BLaER1 (cell line): ENCODE measurements around the gene CYP26B1.
A peak's percentile ranks its signal among the peaks of the same experiment; 100 is the strongest.

Experiments used
- H3K27ac ChIP-seq: shearing (Covaris generic); formaldehyde crosslinking; 2 replicates; pipeline ENCODE4 v1.8.1; 2022
- H3K27me3 ChIP-seq: shearing (Covaris generic); formaldehyde crosslinking; 2 replicates; pipeline ENCODE4 v1.8.1; 2022
- H3K36me3 ChIP-seq: shearing (Covaris generic); formaldehyde crosslinking; 2 replicates; pipeline ENCODE4 v1.8.1; 2022
- H3K4me1 ChIP-seq: shearing (Covaris generic); formaldehyde crosslinking; 2 replicates; pipeline ENCODE4 v1.8.1; 2022
- H3K4me2 ChIP-seq: shearing (Covaris generic); formaldehyde crosslinking; 2 replicates; pipeline ENCODE4 v1.8.1; 2022
- H3K4me3 ChIP-seq: shearing (Covaris generic); formaldehyde crosslinking; 2 replicates; pipeline ENCODE4 v1.8.1; 2022
- H3K9ac ChIP-seq: shearing (Covaris generic); formaldehyde crosslinking; 2 replicates; pipeline ENCODE4 v1.8.1; 2022
- H3K9me3 ChIP-seq: shearing (Covaris generic); formaldehyde crosslinking; 2 replicates; pipeline ENCODE4 v1.8.1; 2022
- H4K20me1 ChIP-seq: shearing (Covaris generic); formaldehyde crosslinking; 2 replicates; pipeline ENCODE4 v1.8.1; 2022
- Cebpa-rat ChIP-seq: shearing (Covaris generic); IDR thresholded peaks from 2 replicates; pipeline ENCODE4 v1.8.1; 2022

CYP26B1 gene

DNA sequence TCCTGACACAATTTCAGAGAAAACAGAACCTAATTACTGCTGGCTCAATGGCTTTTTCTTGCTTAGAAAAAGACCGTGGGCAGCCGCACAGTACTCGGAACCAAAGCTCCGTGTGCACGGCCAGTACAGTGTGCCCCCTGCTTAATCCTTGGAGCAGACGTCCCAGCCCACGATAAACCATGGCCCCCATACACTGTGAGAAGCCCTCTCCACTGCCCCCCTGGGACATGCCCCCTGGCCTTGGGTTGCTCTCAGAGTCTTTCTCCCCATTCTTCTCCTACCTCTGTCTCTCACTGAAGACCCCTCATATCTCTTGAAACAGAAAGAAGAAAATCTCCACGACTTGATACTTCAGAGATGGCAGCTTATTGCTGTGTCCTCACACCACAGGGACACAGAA lies 44.0 kb downstream of the CYP26B1 start:
- Histone ChIP-seq H3K4me1 (peaks cover 9% of the 10 kb centered on the region; the same call in 1 of the 2 replicates), H3K4me2 (0 out of 2 replicates have a peak overlapping the region, but pooled peaks have one; percentile 32), H3K4me3 (no peak overlapping the region), H3K9me3 (no peaks in the 10 kb centered on the region), H3K9ac (no peak overlapping the region), H3K36me3 (no peaks in the 10 kb centered on the region), H4K20me1 (no peaks in the 10 kb centered on the region), H3K27ac (no peak overlapping the region), H3K27me3 (no peaks in the 10 kb centered on the region)
- no peak for TF ChIP-seq Cebpa-rat

DNA sequence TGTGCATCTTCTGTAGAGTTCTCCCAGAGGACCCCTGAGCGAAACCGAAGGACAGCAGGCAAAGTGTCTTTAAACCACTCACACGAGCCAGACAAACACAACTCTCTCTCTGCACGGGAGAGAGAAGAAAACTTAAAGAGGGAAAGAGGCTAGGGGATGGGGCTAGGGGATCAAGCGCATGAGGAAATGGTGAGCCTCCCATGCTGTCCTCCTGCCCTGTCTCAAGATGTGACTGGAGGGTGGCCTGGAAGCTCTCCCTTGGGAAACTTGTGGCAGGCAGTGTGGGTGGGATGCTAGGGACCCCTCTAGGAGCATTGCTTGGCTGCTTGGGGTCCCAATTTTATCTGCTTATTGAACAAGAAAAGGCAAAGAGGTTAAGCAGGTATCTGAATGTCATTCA lies 44.5 kb downstream of the CYP26B1 start:
- Histone ChIP-seq H3K27me3 (no peaks in the 10 kb centered on the region), H3K9me3 (no peaks in the 10 kb centered on the region), H3K4me2 (peak overlapping the region; percentile 32; the same call in 1 of the 2 replicates), H3K36me3 (no peaks in the 10 kb centered on the region), H4K20me1 (no peaks in the 10 kb centered on the region), H3K9ac (no peak overlapping the region), H3K4me1 (peaks cover 9% of the 10 kb centered on the region; the same call in 1 of the 2 replicates), H3K4me3 (no peak overlapping the region), H3K27ac (no peak overlapping the region)
- TF ChIP-seq Cebpa-rat: no peak

DNA sequence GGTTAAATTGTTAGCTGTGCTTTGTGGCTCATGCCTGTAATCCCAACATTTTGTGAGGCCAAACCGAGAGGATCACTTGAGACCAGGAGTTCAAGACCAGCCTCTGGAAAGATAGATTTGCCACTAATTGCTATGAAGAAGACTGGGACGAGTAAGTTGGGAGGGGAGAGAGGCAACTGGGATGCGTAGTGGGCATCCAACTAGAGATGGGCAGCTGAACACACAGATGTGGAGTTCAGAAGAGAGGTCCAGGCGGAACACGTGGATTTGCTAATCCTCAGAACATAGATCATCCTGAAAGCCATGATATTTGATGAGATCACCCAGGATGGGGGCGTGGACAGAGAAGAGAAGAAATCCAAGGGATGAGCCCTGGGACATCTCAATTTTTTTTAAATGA lies 48.7 kb downstream of the CYP26B1 start:
- no peaks in the 10 kb centered on the region for H4K20me1 ChIP-seq
- H3K4me3 ChIP-seq: no peak overlapping the region
- H3K9me3 ChIP-seq: no peaks in the 10 kb centered on the region
- H3K27me3 ChIP-seq: no peaks in the 10 kb centered on the region
- H3K9ac ChIP-seq: no peak overlapping the region
- H3K4me1 ChIP-seq: peaks cover 9% of the 10 kb centered on the region; the same call in 1 of the 2 replicates
- no peak overlapping the region for H3K4me2 ChIP-seq
- H3K36me3 ChIP-seq: no peaks in the 10 kb centered on the region
- no peak for TF ChIP-seq Cebpa-rat
- H3K27ac ChIP-seq: no peak overlapping the region

DNA sequence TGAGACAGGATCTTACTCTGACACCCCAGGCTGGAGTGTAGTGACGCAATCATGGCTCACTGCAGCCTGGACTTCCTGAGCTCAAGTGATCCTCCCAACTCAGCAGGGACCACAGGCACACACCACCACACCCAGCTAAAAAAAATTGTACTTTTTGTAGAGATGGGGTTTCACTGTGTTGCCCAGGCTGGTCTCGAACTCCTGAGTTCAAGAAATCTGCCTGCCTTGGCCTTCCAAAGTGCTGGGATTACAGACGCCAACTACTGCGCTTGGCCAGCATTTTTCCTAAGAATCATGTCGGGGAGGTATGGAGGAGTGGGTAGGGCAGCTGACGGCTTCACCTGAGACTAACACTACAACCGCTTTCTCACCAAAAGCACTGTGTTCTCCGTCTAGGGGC lies 50.4 kb downstream of the CYP26B1 start:
- no peaks in the 10 kb centered on the region for H3K36me3 ChIP-seq
- no peak overlapping the region for H3K4me3 ChIP-seq
- TF ChIP-seq Cebpa-rat: no peak
- no peak overlapping the region for H3K9ac ChIP-seq
- H3K27ac ChIP-seq: no peak overlapping the region
- no peaks in the 10 kb centered on the region for H3K9me3 ChIP-seq
- no peaks in the 10 kb centered on the region for H3K4me1 ChIP-seq
- H3K27me3 ChIP-seq: no peaks in the 10 kb centered on the region
- no peaks in the 10 kb centered on the region for H4K20me1 ChIP-seq
- H3K4me2 ChIP-seq: no peak overlapping the region

DNA sequence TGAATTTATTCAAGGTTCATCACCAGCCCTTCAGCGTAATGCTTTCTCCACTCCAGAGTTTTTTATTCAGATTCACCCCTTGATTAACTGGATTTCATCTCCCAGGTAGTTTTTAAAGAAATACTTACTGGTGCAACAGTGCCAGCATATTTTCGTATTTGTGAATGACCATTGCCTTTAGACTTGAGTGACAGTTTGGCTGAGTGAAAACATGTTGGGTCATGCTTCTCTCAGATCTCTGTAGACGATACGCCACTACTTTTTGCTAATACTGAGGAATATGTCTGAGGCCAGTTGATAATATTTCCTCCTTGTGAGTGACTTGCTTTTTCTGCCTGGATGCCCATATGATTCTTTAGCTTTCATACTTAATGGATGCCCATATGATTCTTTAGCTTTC lies 51.5 kb downstream of the CYP26B1 start:
- Histone ChIP-seq H3K27me3 (no peaks in the 10 kb centered on the region), H3K36me3 (no peaks in the 10 kb centered on the region), H3K27ac (no peak overlapping the region), H3K4me2 (no peak overlapping the region), H3K4me1 (no peaks in the 10 kb centered on the region), H3K9ac (no peak overlapping the region), H3K4me3 (no peak overlapping the region), H3K9me3 (no peaks in the 10 kb centered on the region), H4K20me1 (no peaks in the 10 kb centered on the region)
- no peak for TF ChIP-seq Cebpa-rat

DNA sequence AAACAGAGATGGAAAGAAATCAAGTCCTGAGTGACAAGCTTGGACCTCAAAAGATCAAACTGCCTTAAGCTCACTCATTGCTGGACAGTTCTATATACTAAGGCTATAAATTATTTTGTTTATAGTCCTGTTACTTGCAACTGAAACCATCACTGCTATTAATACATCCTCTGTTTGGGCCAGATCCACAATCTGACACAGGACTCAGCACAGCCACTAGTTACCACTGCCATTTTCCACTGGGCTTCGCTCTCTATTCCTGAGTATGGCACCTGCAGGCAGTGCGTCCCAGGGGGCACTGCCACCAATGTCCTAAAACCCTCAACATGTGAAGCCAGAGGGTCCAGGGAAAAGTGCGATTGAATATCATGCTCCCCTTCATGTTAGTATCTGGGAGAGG lies 52.3 kb downstream of the CYP26B1 start:
- H4K20me1 ChIP-seq: no peaks in the 10 kb centered on the region
- TF ChIP-seq Cebpa-rat: no peak

DNA sequence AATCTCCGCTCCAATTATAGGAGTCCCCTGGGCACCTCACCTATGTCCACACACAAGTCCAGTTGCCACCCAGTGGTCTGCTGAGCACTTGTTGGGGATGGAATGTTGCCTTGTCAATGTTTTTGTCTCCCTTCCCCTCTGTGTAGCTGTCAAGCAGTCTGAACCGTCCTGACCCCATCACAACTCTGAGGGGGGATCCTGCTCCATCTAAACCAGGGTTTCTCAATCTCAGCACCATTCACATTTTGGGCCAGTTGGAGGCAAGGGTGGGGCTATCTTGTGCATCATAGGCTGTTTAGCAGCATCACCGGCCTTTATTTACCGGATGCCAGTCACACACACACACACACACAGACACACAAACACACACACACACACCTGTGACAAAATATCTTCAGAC lies 53.0 kb downstream of the CYP26B1 start:
- H3K27me3 ChIP-seq: no peaks in the 10 kb centered on the region
- H3K36me3 ChIP-seq: no peaks in the 10 kb centered on the region
- no peak overlapping the region for H3K27ac ChIP-seq
- H3K9me3 ChIP-seq: no peaks in the 10 kb centered on the region
- H3K4me3 ChIP-seq: no peak overlapping the region
- H3K9ac ChIP-seq: no peak overlapping the region
- no peaks in the 10 kb centered on the region for H3K4me1 ChIP-seq
- no peaks in the 10 kb centered on the region for H4K20me1 ChIP-seq
- no peak overlapping the region for H3K4me2 ChIP-seq
- TF ChIP-seq Cebpa-rat: no peak

More for the DNA sequence above, 52.3 kb downstream of the CYP26B1 start:
- Histone ChIP-seq H3K9ac (no peak overlapping the region), H3K27ac (no peak overlapping the region), H3K27me3 (no peaks in the 10 kb centered on the region), H3K9me3 (no peaks in the 10 kb centered on the region), H3K36me3 (no peaks in the 10 kb centered on the region), H3K4me1 (no peaks in the 10 kb centered on the region), H3K4me3 (no peak overlapping the region), H3K4me2 (no peak overlapping the region)

DNA sequence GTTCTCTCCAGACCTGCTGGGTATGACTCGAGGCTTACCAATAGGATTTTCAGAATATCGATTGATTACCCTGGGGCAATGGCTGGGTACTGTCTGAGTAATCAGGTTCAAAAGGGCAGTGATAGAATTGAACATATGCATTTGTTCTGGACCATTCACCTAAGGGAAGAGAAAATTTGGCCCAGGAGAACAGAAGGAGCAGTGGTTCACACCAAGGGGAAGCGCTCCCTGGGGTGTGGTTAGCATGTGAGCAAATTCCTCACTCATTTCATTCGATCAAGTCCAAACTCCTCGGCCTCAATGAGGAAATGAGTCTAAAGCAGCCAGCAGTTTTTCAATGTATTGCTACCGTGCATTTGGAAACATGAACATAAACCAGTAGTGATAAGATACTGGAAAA lies 55.6 kb downstream of the CYP26B1 start:
- Histone ChIP-seq H3K9ac (no peak overlapping the region), H3K36me3 (no peaks in the 10 kb centered on the region), H3K4me1 (no peaks in the 10 kb centered on the region), H3K27ac (no peak overlapping the region), H3K27me3 (no peaks in the 10 kb centered on the region), H3K9me3 (peaks cover 10% of the 10 kb centered on the region), H4K20me1 (no peaks in the 10 kb centered on the region), H3K4me3 (no peak overlapping the region), H3K4me2 (no peak overlapping the region)
- TF ChIP-seq Cebpa-rat: no peak

DNA sequence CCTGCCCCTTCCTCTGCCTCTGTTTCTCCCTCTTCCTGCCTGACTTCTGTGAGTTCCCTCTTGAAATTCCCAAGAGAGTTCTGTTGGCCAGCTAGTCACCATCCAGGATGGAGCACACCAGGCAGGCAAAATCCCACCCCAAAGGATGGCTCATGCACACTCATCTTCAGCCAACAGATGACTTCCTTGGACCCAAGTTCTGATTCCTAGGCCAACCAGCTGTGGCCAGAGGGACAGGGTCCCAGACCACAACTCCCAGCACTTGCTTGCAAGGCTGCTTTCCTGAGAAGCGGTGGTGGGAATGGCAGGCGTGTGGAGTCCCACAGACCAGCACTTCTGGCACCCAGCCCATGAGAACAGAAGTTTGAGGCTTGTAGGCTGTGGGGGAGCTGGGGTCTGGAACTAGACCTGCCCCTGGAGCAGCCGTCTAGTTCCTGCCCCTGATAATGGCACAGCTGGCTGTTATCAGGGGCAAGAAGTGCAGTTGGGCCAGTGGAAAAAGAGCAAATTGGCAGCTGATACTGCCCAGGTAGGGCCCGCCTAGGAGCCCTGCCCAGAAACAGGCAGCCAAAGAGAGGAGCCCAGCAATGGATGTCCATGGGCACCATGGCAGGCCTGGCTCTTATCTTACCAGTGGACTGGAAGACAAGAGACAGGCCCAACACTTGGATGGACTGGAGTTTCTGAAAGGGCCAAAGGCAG lies 56.7 kb downstream of the CYP26B1 start:
- Histone ChIP-seq H3K36me3 (no peaks in the 10 kb centered on the region), H4K20me1 (no peaks in the 10 kb centered on the region), H3K27ac (no peak overlapping the region), H3K4me1 (no peaks in the 10 kb centered on the region), H3K27me3 (no peaks in the 10 kb centered on the region), H3K9me3 (peaks cover 21% of the 10 kb centered on the region), H3K4me3 (no peak overlapping the region), H3K4me2 (no peak overlapping the region), H3K9ac (no peak overlapping the region)
- TF ChIP-seq Cebpa-rat: no peak

DNA sequence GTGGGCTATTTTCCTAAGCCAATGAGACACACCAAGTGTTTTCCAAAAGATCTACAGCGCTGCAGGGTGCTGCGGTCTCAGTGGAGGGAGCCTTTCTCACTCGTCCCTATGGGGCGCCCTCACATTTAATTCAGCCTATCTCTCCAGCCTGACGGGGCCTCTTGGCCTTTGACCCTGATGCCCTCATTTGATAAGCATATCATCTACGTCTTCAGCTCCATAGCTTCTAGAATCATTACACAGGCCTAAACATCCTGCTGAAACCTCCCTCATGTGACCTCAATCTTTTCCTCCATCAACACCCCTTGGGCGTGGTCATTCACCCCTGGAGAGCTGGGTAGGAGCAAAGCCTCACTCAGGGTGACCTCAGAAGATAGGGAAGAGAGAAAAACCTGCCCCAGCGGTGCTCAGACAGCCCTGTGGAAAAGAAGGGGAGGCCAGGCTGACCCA lies 57.4 kb downstream of the CYP26B1 start:
- Histone ChIP-seq H4K20me1 (no peaks in the 10 kb centered on the region), H3K4me2 (no peak overlapping the region), H3K9ac (no peak overlapping the region), H3K9me3 (peaks cover 22% of the 10 kb centered on the region), H3K4me3 (no peak overlapping the region), H3K36me3 (no peaks in the 10 kb centered on the region), H3K27me3 (no peaks in the 10 kb centered on the region), H3K4me1 (no peaks in the 10 kb centered on the region), H3K27ac (no peak overlapping the region)
- TF ChIP-seq Cebpa-rat: no peak
